Smooth muscle cell (in vitro differentiated cells): ENCODE measurements around the gene CDK4. TPM values are rescaled to one million over a fixed set of nuclear protein-coding genes. Genes with fewer than 3 reads are reported as not detected.

Experiments used
- DNase-seq: peaks from one replicate; lab custom pipeline; 2025; ENCODE audit not compliant: unreplicated experiment; lab: John Stamatoyannopoulos, UW
- H2AFZ ChIP-seq: fragments of 200-600 bp; sonication (generic); 2 replicates; pipeline ENCODE4 v1.6.0; 2016; ENCODE audit warnings: antibody characterized with exemption, low read depth, mild to moderate bottlenecking
- H3F3A ChIP-seq: fragments of 200-600 bp; sonication (generic); 2 replicates; pipeline ENCODE4 v1.6.0; 2017; ENCODE audit warnings: antibody characterized with exemption, low read depth
- H3K27ac ChIP-seq: fragments of 200-600 bp; sonication (generic); 2 replicates; pipeline ENCODE4 v1.5.1; 2016; ENCODE audit warnings: low read depth, mild to moderate bottlenecking
- H3K27me3 ChIP-seq: fragments of 200-600 bp; sonication (generic); 2 replicates; pipeline ENCODE4 v1.6.1; 2016; ENCODE audit warnings: low read depth, mild to moderate bottlenecking
- H3K36me3 ChIP-seq: fragments of 200-600 bp; sonication (generic); 2 replicates; pipeline ENCODE4 v1.5.1; 2016; ENCODE audit warnings: low read depth
- H3K4me1 ChIP-seq: fragments of 200-600 bp; sonication (generic); 2 replicates; pipeline ENCODE4 v1.5.1; 2016; ENCODE audit warnings: low read depth
- H3K4me2 ChIP-seq: fragments of 200-600 bp; sonication (generic); 2 replicates; pipeline ENCODE4 v1.6.0; 2016; ENCODE audit warnings: mild to moderate bottlenecking
- H3K4me3 ChIP-seq: fragments of 200-600 bp; sonication (generic); 2 replicates; pipeline ENCODE4 v1.5.1; 2016; ENCODE audit warnings: mild to moderate bottlenecking
- H3K79me2 ChIP-seq: fragments of 200-600 bp; sonication (generic); 2 replicates; pipeline ENCODE4 v1.6.0; 2016; ENCODE audit warnings: low read depth, mild to moderate bottlenecking
- H3K9ac ChIP-seq: fragments of 200-600 bp; sonication (generic); 2 replicates; pipeline ENCODE4 v1.6.0; 2016; ENCODE audit warnings: low read depth
- H3K9me3 ChIP-seq: fragments of 200-600 bp; sonication (generic); replicated peaks from 2 replicates; pipeline ENCODE4 v1.5.1; 2016; ENCODE audit warnings: low read depth
- H4K20me1 ChIP-seq: fragments of 200-600 bp; sonication (generic); 2 replicates; pipeline ENCODE4 v1.6.0; 2016; ENCODE audit warnings: low read depth
- CTCF ChIP-seq: fragments of 200-600 bp; sonication (generic); IDR thresholded peaks from 2 replicates; pipeline ENCODE4 v1.5.1; 2017; ENCODE audit warnings: borderline replicate concordance, mild to moderate bottlenecking, antibody characterized with exemption; ENCODE audit not compliant: insufficient read depth, poor library complexity, severe bottlenecking
- WGBS: methylation state at CpG from one replicate; pipeline ENCODE4 v1.1.7; 2016; ENCODE audit warnings: low lambda C conversion rate; 5-methylcytosine and 5-hydroxymethylcytosine counted together
- polyA plus RNA-seq: library from polyadenylated mRNA; unstranded; fragments of >200 nt; fragmentation: Nextera tagmentation; extraction: Ambion mirVana; gene quantifications from 2 replicates; pipeline ENCODE4 v1.2.1, GENCODE V29; 2016
- total RNA-seq: library from RNA; depleted of rRNA; stranded (reverse); fragments of >200 nt; gene quantifications from 2 replicates; pipeline ENCODE4 v1.2.3, GENCODE V29; 2014

The CDK4 gene
- total and polyA plus RNA-seq, 2 experiments from 2014 or later = 144 to 235 TPM

- Histone ChIP-seq H3K4me3 (no peak overlapping the region), H3K9ac (no peak overlapping the region), H3F3A (peaks cover 18% of the 10 kb centered on the region), H3K36me3 (no peaks in the 10 kb centered on the region), H3K27me3 (peaks cover 45% of the 10 kb centered on the region), H3K9me3 (no peaks in the 10 kb centered on the region), H3K4me2 (no peak overlapping the region), H3K79me2 (no peaks in the 10 kb centered on the region), H4K20me1 (no peaks in the 10 kb centered on the region), H2AFZ (no peak overlapping the region), H3K27ac (no peak overlapping the region), H3K4me1 (peaks cover 8% of the 10 kb centered on the region)
- no peak for TF ChIP-seq CTCF
- DNase-seq = no peak
- 94% methylated on average over 2 of the region's 2 CpGs for WGBS
Measured at GRCh38 chr12:57743769-57744168, 8.3 kb downstream of the CDK4 start.

GRCh38 chr12:57741844-57742738 is 10.0 kb downstream of the CDK4 start:
- WGBS = 55% methylated on average over 14 of the region's 14 CpGs
- H3K4me1 ChIP-seq = peaks cover 20% of the 10 kb centered on the region

GRCh38 chr12:57741413-57741789 is 10.7 kb downstream of the CDK4 start:
- 92% methylated on average over 1 of the region's 1 CpG for WGBS
- no peak overlapping the region for H3K9ac ChIP-seq
- peaks cover 20% of the 10 kb centered on the region for H3K4me1 ChIP-seq
- no peak overlapping the region for H3K4me3 ChIP-seq
- no peaks in the 10 kb centered on the region for H3K36me3 ChIP-seq
- H4K20me1 ChIP-seq = no peaks in the 10 kb centered on the region
- peaks cover 68% of the 10 kb centered on the region for H3K27me3 ChIP-seq
- H3K9me3 ChIP-seq = no peaks in the 10 kb centered on the region
- no peak overlapping the region for H3K27ac ChIP-seq
- H3K4me2 ChIP-seq = no peak overlapping the region
- peaks cover 12% of the 10 kb centered on the region for H3F3A ChIP-seq
- no peak for DNase-seq
- no peak overlapping the region for H2AFZ ChIP-seq
- no peak for TF ChIP-seq CTCF
- no peaks in the 10 kb centered on the region for H3K79me2 ChIP-seq

More at GRCh38 chr12:57741844-57742738, 10.0 kb downstream of the CDK4 start:
- Histone ChIP-seq H3F3A (peaks cover 14% of the 10 kb centered on the region), H3K4me2 (no peak overlapping the region), H2AFZ (no peak overlapping the region), H3K27me3 (peaks cover 61% of the 10 kb centered on the region), H3K27ac (no peak overlapping the region), H3K9ac (no peak overlapping the region), H3K9me3 (no peaks in the 10 kb centered on the region), H4K20me1 (no peaks in the 10 kb centered on the region), H3K36me3 (no peaks in the 10 kb centered on the region), H3K4me3 (no peak overlapping the region), H3K79me2 (no peaks in the 10 kb centered on the region)
- no peak for DNase-seq
- no peak for TF ChIP-seq CTCF
